ENCODE results near the gene TMEM178A. TPM values are rescaled to one million over a fixed set of nuclear protein-coding genes. Genes with fewer than 3 reads are reported as not detected.

TMEM178A gene
- total and polyA plus RNA-seq, 2 of the 4 experiments (the other 2 are of a cell fraction), result 0.18 to 1.8 TPM

- Histone ChIP-seq H3K4ac (ENCODE audit: low read depth, low read length) (no peak overlapping the region), H2AK5ac (ENCODE audit: low read depth, low read length) (no peak overlapping the region), H3K4me3 (ENCODE audit: insufficient read depth, low read depth, low read length) (no peak overlapping the region), H3K27ac (ENCODE audit: insufficient read depth, low read length) (no peak overlapping the region), H2AK9ac (replicated peaks; ENCODE audit: low read depth, low read length, poor library complexity) (no peak overlapping the region), H3K79me1 (ENCODE audit: low read depth in 1 of 2, low read length in 2 of 2) (no peaks in the 10 kb centered on the region), H3K56ac (ENCODE audit: extremely low read depth, insufficient read depth, low read length) (no peak overlapping the region), H2BK15ac (ENCODE audit: low read depth, low read length) (no peak overlapping the region), H3K4me2 (ENCODE audit: low read depth, low read length) (no peak overlapping the region), H4K5ac (ENCODE audit: low read depth, low read length) (no peak overlapping the region), H3K23ac (ENCODE audit: low read depth, low read length) (no peak overlapping the region), H3K27me3 (ENCODE audit: control insufficient read depth, insufficient read depth, low read length) (peaks cover 41% of the 10 kb centered on the region), H3K9me1 (ENCODE audit: insufficient read depth, low read length) (no peaks in the 10 kb centered on the region), H2BK120ac (ENCODE audit: low read depth, low read length) (no peak overlapping the region), H2AFZ (replicated peaks; ENCODE audit: low read length, poor library complexity) (no peak overlapping the region), H4K91ac (ENCODE audit: insufficient read depth, low read depth, low read length) (no peak overlapping the region), H4K8ac (ENCODE audit: low read depth in 2 of 2, low read length in 2 of 2) (no peak overlapping the region), H3K9ac (ENCODE audit: low read depth, low read length) (no peak overlapping the region), H3K18ac (ENCODE audit: low read depth, low read length) (no peak overlapping the region), H2BK5ac (ENCODE audit: low read depth, low read length, poor library complexity, severe bottlenecking) (no peak overlapping the region), H4K20me1 (ENCODE audit: insufficient read depth, low read length) (no peaks in the 10 kb centered on the region), H3K9me3 (ENCODE audit: control insufficient read depth, insufficient read depth, low read length) (peaks cover 2% of the 10 kb centered on the region; the same call in 1 of the 2 replicates), H3K14ac (replicated peaks; ENCODE audit: low read depth, low read length) (no peak overlapping the region; the same call in 1 of the 2 replicates), H3K36me3 (ENCODE audit: control insufficient read depth, insufficient read depth, low read length) (no peaks in the 10 kb centered on the region), H3K4me1 (ENCODE audit: control insufficient read depth, insufficient read depth, low read length) (peaks cover 13% of the 10 kb centered on the region), H2BK20ac (ENCODE audit: low read depth, low read length) (no peak overlapping the region)
- BruUV-seq (replicated peaks), result no TSS peak
- ATAC-seq (ENCODE audit: low read depth), result no peak
- WGBS, 2 experiments (ENCODE audit: extremely low coverage in 2 of 2, insufficient read length in 1 of 2), result no CpG with 5 or more reads among the region's 6 CpGs
- DNase-seq, result no peak
- ChIA-PET CTCF (no interaction called here), POLR2A (ENCODE audit: unreplicated experiment) (no interaction called here)
- no peak for TF ChIP-seq MXI1 (IDR thresholded peaks at IDR 0.05; ENCODE audit: borderline replicate concordance, low read depth, low read length)
- TF ChIP-seq CHD1 (IDR thresholded peaks at IDR 0.05; ENCODE audit: low read depth, low read length), result no peak
- no peak for TF ChIP-seq RAD21 (IDR thresholded peaks at IDR 0.05; ENCODE audit: low read length)
- TF ChIP-seq BHLHE40 (IDR thresholded peaks at IDR 0.05; ENCODE audit: low read depth, low read length), result no peak
- TF ChIP-seq CTCF (conservative IDR thresholded peaks at IDR 0.05; ENCODE audit: low read depth, low read length), result no peak
- TF ChIP-seq MAZ (IDR thresholded peaks at IDR 0.05; ENCODE audit: borderline replicate concordance, low read depth, low read length), result no peak
- no peak for TF ChIP-seq CEBPB (IDR thresholded peaks at IDR 0.05; ENCODE audit: low read depth, low read length)
- no peak for TF ChIP-seq USF2 (IDR thresholded peaks at IDR 0.05; ENCODE audit: low read depth, low read length)
- TF ChIP-seq RCOR1 (IDR thresholded peaks at IDR 0.05; ENCODE audit: insufficient replicate concordance, low read length), result no peak
- TF ChIP-seq POLR2A (IDR thresholded peaks at IDR 0.05; ENCODE audit: low read depth, low read length), result no peak
- TF ChIP-seq FOS (IDR thresholded peaks at IDR 0.05; ENCODE audit: low read depth, low read length), result no peak
- no peak for TF ChIP-seq NFE2L2 (IDR thresholded peaks at IDR 0.05; ENCODE audit: low read depth, low read length)
- TF ChIP-seq ELK1 (IDR thresholded peaks at IDR 0.05; ENCODE audit: borderline replicate concordance, low read depth, low read length), result no peak
- in situ Hi-C loops (cut with MboI; ENCODE audit: low sequenced_read_pairs), result no loop called here
- intact Hi-C loops (cut with micrococcal nuclease), result no loop called here
- dilution Hi-C loops (cut with HindIII; ENCODE audit: low sequenced_read_pairs, unreplicated experiment), result no loop called here
Measured at GRCh38 chr2:39664232-39664887, 1.4 kb upstream of the TMEM178A start.

Data from IMR-90 (cell line).